ENCODE data around the gene RPIA. TPM values are rescaled to one million over a fixed set of nuclear protein-coding genes. Genes with fewer than 3 reads are reported as not detected.

Gene RPIA
- total and polyA plus RNA-seq, 2 of the 4 experiments (the other 2 are of a cell fraction) = 4.1 to 8.6 TPM

GRCh38 chr2:88690591-88691338 lies 708 bp upstream of the RPIA start:
- Histone ChIP-seq H3K9ac (ENCODE audit: low read depth, low read length) (peak overlapping the region; percentile 80), H2AK5ac (ENCODE audit: low read depth, low read length) (no peak overlapping the region), H3K9me1 (ENCODE audit: insufficient read depth, low read length) (peaks cover 9% of the 10 kb centered on the region; the same call in 1 of the 2 replicates), H3K79me1 (ENCODE audit: low read depth in 1 of 2, low read length in 2 of 2) (peaks cover 27 to 42% of the 10 kb centered on the region in 2 experiments), H3K56ac (ENCODE audit: extremely low read depth, insufficient read depth, low read length) (peak overlapping the region; percentile 52; the same call in 1 of the 2 replicates), H2BK5ac (ENCODE audit: low read depth, low read length, poor library complexity, severe bottlenecking) (peak overlapping the region; percentile 56), H3K4me2 (ENCODE audit: low read depth, low read length) (peak overlapping the region; percentile 86), H2BK20ac (ENCODE audit: low read depth, low read length) (no peak overlapping the region), H4K91ac (ENCODE audit: insufficient read depth, low read depth, low read length) (peak overlapping the region; percentile 92), H3K14ac (replicated peaks; ENCODE audit: low read depth, low read length) (peak overlapping the region; percentile 100), H2BK120ac (ENCODE audit: low read depth, low read length) (no peak overlapping the region), H3K4me3 (ENCODE audit: insufficient read depth, low read depth, low read length) (peak overlapping the region; percentile 81), H4K20me1 (ENCODE audit: insufficient read depth, low read length) (no peaks in the 10 kb centered on the region), H3K23ac (ENCODE audit: low read depth, low read length) (peak overlapping the region; percentile 97), H3K9me3 (ENCODE audit: control insufficient read depth, insufficient read depth, low read length) (no peaks in the 10 kb centered on the region), H2BK15ac (ENCODE audit: low read depth, low read length) (no peak overlapping the region), H2AFZ (replicated peaks; ENCODE audit: low read length, poor library complexity) (peak overlapping the region; percentile 99), H3K27me3 (ENCODE audit: control insufficient read depth, insufficient read depth, low read length) (no peaks in the 10 kb centered on the region), H4K8ac (ENCODE audit: low read depth in 2 of 2, low read length in 2 of 2) (peak overlapping the region; percentile 85 to 100), H4K5ac (ENCODE audit: low read depth, low read length) (peak overlapping the region; percentile 96), H3K4ac (ENCODE audit: low read depth, low read length) (peak overlapping the region; percentile 96), H3K18ac (ENCODE audit: low read depth, low read length) (no peak overlapping the region), H3K36me3 (ENCODE audit: control insufficient read depth, insufficient read depth, low read length) (no peaks in the 10 kb centered on the region), H3K4me1 (ENCODE audit: control insufficient read depth, insufficient read depth, low read length) (no peaks in the 10 kb centered on the region), H2AK9ac (replicated peaks; ENCODE audit: low read depth, low read length, poor library complexity) (peak overlapping the region; percentile 60), H3K27ac (ENCODE audit: insufficient read depth, low read length) (peak overlapping the region; percentile 64)
- ChIA-PET POLR2A (ENCODE audit: unreplicated experiment) (no interaction called here), CTCF (interaction anchor here (1.8 kb wide), 1 partner anchor 10 kb away, joined by 6 read pairs; no protein-coding TSS in a partner anchor)
- dilution Hi-C loops (cut with HindIII; ENCODE audit: low sequenced_read_pairs, unreplicated experiment) = no loop called here
- intact Hi-C loops (cut with micrococcal nuclease) = loop anchor here (1.0 kb wide), 1 partner anchor 63 kb away; the partner anchor contains the start of gene EIF2AK3
- no peak for ATAC-seq (ENCODE audit: low read depth)
- no TSS peak for BruUV-seq (replicated peaks)
- 46% methylated on average over 7 of the region's 20 CpGs; no CpG with 5 or more reads in 1 of the 2 experiments for WGBS, 2 experiments (ENCODE audit: extremely low coverage in 2 of 2, insufficient read length in 1 of 2)
- DNase-seq = peak; percentile 2
- in situ Hi-C loops (cut with MboI; ENCODE audit: low sequenced_read_pairs) = no loop called here
- TF ChIP-seq ELK1 (IDR thresholded peaks at IDR 0.05; ENCODE audit: borderline replicate concordance, low read depth, low read length) (no peak), MAZ (IDR thresholded peaks at IDR 0.05; ENCODE audit: borderline replicate concordance, low read depth, low read length) (no peak), USF2 (IDR thresholded peaks at IDR 0.05; ENCODE audit: low read depth, low read length) (no peak), POLR2A (IDR thresholded peaks at IDR 0.05; ENCODE audit: low read depth, low read length) (no peak), FOS (IDR thresholded peaks at IDR 0.05; ENCODE audit: low read depth, low read length) (no peak), CTCF (conservative IDR thresholded peaks at IDR 0.05; ENCODE audit: low read depth, low read length) (no peak), CHD1 (IDR thresholded peaks at IDR 0.05; ENCODE audit: low read depth, low read length) (no peak), RCOR1 (IDR thresholded peaks at IDR 0.05; ENCODE audit: insufficient replicate concordance, low read length) (no peak), MAFK (IDR thresholded peaks at IDR 0.05; ENCODE audit: low read depth, low read length) (no peak), RAD21 (IDR thresholded peaks at IDR 0.05; ENCODE audit: low read length) (no peak), NFE2L2 (IDR thresholded peaks at IDR 0.05; ENCODE audit: low read depth, low read length) (no peak), RFX5 (IDR thresholded peaks at IDR 0.05; ENCODE audit: low read depth, low read length) (no peak), MXI1 (IDR thresholded peaks at IDR 0.05; ENCODE audit: borderline replicate concordance, low read depth, low read length) (no peak), CEBPB (IDR thresholded peaks at IDR 0.05; ENCODE audit: low read depth, low read length) (no peak), SMC3 (IDR thresholded peaks at IDR 0.05; ENCODE audit: low read depth, low read length) (no peak)
